Measurements from ENCODE around the gene INIP.

INIP gene

GRCh38 chr9:112717661-112718331 lies at the start of gene INIP:
TSS of gene INIP (minus strand) at chr9:112718117. CDS start at chr9:112716485, 1,632 bp downstream.
- no peaks in the 10 kb centered on the region for H3K27me3 ChIP-seq (replicated peaks; ENCODE audit: insufficient read depth, low read length)
- H3K4me1 ChIP-seq (ENCODE audit: low read length) = peaks cover 13% of the 10 kb centered on the region
- H3K9ac ChIP-seq (ENCODE audit: low read length) = peak within 1 kb of the TSS; percentile 77
- H4K20me1 ChIP-seq (ENCODE audit: insufficient read depth, low read length) = no peaks in the 10 kb centered on the region
- H2AFZ ChIP-seq (ENCODE audit: low read length) = peak within 1 kb of the TSS; percentile 85
- H3K9me3 ChIP-seq (replicated peaks; ENCODE audit: insufficient read depth, low read length) = no peaks in the 10 kb centered on the region
- no peaks in the 10 kb centered on the region for H3K9me2 ChIP-seq (replicated peaks; ENCODE audit: insufficient read depth, low read length)
- DNase-seq = peak; percentile 99
- H3K79me2 ChIP-seq (ENCODE audit: low read length) = peaks cover 34% of the 10 kb centered on the region
- H3K27ac ChIP-seq (ENCODE audit: low read length) = peak within 1 kb of the TSS; percentile 75
- TF ChIP-seq CTCF (IDR thresholded peaks at IDR 0.05; ENCODE audit: low read length) (peak; percentile 23), EZH2 (optimal IDR thresholded peaks at IDR 0.05; ENCODE audit: low read depth, low read length) (no peak)
- peak within 1 kb of the TSS; percentile 82 for H3K4me3 ChIP-seq (ENCODE audit: low read length)
- H3F3A ChIP-seq (ENCODE audit: insufficient read depth, low read length) = peaks cover 13% of the 10 kb centered on the region
- H3K36me3 ChIP-seq (replicated peaks; ENCODE audit: insufficient read depth, low read length) = no peaks in the 10 kb centered on the region
- peak within 1 kb of the TSS; percentile 94 for H3K4me2 ChIP-seq (ENCODE audit: low read depth, low read length)

- Histone ChIP-seq H3K4me3 (ENCODE audit: low read length) (no peak overlapping the region), H3K9ac (ENCODE audit: low read length) (no peak overlapping the region), H3K4me1 (ENCODE audit: low read length) (no peaks in the 10 kb centered on the region), H3K36me3 (replicated peaks; ENCODE audit: insufficient read depth, low read length) (no peaks in the 10 kb centered on the region), H3K79me2 (ENCODE audit: low read length) (peaks cover 17% of the 10 kb centered on the region), H2AFZ (ENCODE audit: low read length) (no peak overlapping the region), H3F3A (ENCODE audit: insufficient read depth, low read length) (no peaks in the 10 kb centered on the region), H3K4me2 (ENCODE audit: low read depth, low read length) (no peak overlapping the region), H3K9me2 (replicated peaks; ENCODE audit: insufficient read depth, low read length) (no peaks in the 10 kb centered on the region), H3K27me3 (replicated peaks; ENCODE audit: insufficient read depth, low read length) (no peaks in the 10 kb centered on the region), H3K27ac (ENCODE audit: low read length) (no peak overlapping the region), H3K9me3 (replicated peaks; ENCODE audit: insufficient read depth, low read length) (no peaks in the 10 kb centered on the region), H4K20me1 (ENCODE audit: insufficient read depth, low read length) (no peaks in the 10 kb centered on the region)
- TF ChIP-seq EZH2phosphoT487 (IDR thresholded peaks at IDR 0.05; ENCODE audit: low read length) = no peak
- no peak for TF ChIP-seq CTCF (IDR thresholded peaks at IDR 0.05; ENCODE audit: low read length)
- no peak for TF ChIP-seq EZH2 (optimal IDR thresholded peaks at IDR 0.05; ENCODE audit: low read depth, low read length)
- DNase-seq = no peak
These were observed 47.4 kb upstream of the INIP start for GRCh38 chr9:112765281-112765680.

- no peak overlapping the region for H2AFZ ChIP-seq (ENCODE audit: low read length)
- no peaks in the 10 kb centered on the region for H3F3A ChIP-seq (ENCODE audit: insufficient read depth, low read length)
- H3K4me2 ChIP-seq (ENCODE audit: low read depth, low read length) = no peak overlapping the region
- no peaks in the 10 kb centered on the region for H3K27me3 ChIP-seq (replicated peaks; ENCODE audit: insufficient read depth, low read length)
- no peak overlapping the region for H3K9ac ChIP-seq (ENCODE audit: low read length)
- H4K20me1 ChIP-seq (ENCODE audit: insufficient read depth, low read length) = no peaks in the 10 kb centered on the region
- H3K4me1 ChIP-seq (ENCODE audit: low read length) = no peaks in the 10 kb centered on the region
- no peak overlapping the region for H3K4me3 ChIP-seq (ENCODE audit: low read length)
- TF ChIP-seq CTCF (IDR thresholded peaks at IDR 0.05; ENCODE audit: low read length) (no peak), EZH2phosphoT487 (IDR thresholded peaks at IDR 0.05; ENCODE audit: low read length) (no peak), EZH2 (optimal IDR thresholded peaks at IDR 0.05; ENCODE audit: low read depth, low read length) (no peak)
- no peaks in the 10 kb centered on the region for H3K9me3 ChIP-seq (replicated peaks; ENCODE audit: insufficient read depth, low read length)
- no peaks in the 10 kb centered on the region for H3K9me2 ChIP-seq (replicated peaks; ENCODE audit: insufficient read depth, low read length)
- H3K36me3 ChIP-seq (replicated peaks; ENCODE audit: insufficient read depth, low read length) = no peaks in the 10 kb centered on the region
- DNase-seq = no peak
- peaks cover 22% of the 10 kb centered on the region for H3K79me2 ChIP-seq (ENCODE audit: low read length)
- no peak overlapping the region for H3K27ac ChIP-seq (ENCODE audit: low read length)
These were observed 46.9 kb upstream of the INIP start for GRCh38 chr9:112764837-112765236.

Measured in MM.1S (cell line).